ENCODE measurements around the gene SRPRB. TPM values are rescaled to one million over a fixed set of nuclear protein-coding genes. Genes with fewer than 3 reads are reported as not detected.
A peak's percentile ranks its signal among the peaks of the same experiment; 100 is the strongest.

Gene SRPRB
- total RNA-seq (2021; fragmentation: NEBNext Ultra II Directional; extraction: Animal tissue kit (Norgen Biotek cat#: 25700)), result 100 to 1,000 TPM in 3 of 6 experiments, 10 to 100 TPM in 3; 94.3 to 130 (median 99.4) TPM
- long read RNA-seq, partial matches to known transcripts, result 259 of 302 reads
- long read RNA-seq, other reads (novel, unspliced or antisense), result 42 of 302 reads

GRCh38 chr3:133805702-133806475, at the start of gene SRPRB:
TSS of gene SRPRB (plus strand) at chr3:133805815. CDS start at chr3:133805849, 34 bp downstream.
- Mint-ChIP-seq H3K27me3 (ENCODE audit: insufficient read depth) (peaks cover 3% of the 10 kb centered on the region; the same call in 1 of the 2 replicates), H3K36me3 (ENCODE audit: low read depth) (peaks cover 6% of the 10 kb centered on the region; the same call in 1 of the 2 replicates), H3K27ac (peak within 1 kb of the TSS; percentile 87), H3K4me3 (peak within 1 kb of the TSS; percentile 98), H3K9me3 (no peaks in the 10 kb centered on the region), H3K4me1 (ENCODE audit: low read depth) (peaks cover 25% of the 10 kb centered on the region)
- TF ChIP-seq, protein P1, sequence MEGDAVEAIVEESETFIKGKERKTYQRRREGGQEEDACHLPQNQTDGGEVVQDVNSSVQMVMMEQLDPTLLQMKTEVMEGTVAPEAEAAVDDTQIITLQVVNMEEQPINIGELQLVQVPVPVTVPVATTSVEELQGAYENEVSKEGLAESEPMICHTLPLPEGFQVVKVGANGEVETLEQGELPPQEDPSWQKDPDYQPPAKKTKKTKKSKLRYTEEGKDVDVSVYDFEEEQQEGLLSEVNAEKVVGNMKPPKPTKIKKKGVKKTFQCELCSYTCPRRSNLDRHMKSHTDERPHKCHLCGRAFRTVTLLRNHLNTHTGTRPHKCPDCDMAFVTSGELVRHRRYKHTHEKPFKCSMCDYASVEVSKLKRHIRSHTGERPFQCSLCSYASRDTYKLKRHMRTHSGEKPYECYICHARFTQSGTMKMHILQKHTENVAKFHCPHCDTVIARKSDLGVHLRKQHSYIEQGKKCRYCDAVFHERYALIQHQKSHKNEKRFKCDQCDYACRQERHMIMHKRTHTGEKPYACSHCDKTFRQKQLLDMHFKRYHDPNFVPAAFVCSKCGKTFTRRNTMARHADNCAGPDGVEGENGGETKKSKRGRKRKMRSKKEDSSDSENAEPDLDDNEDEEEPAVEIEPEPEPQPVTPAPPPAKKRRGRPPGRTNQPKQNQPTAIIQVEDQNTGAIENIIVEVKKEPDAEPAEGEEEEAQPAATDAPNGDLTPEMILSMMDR (IDR thresholded peaks at IDR 0.05), result 0 out of 2 replicates have a peak, but pooled peaks have one; percentile 5
- peak; percentile 90 for DNase-seq

DNA sequence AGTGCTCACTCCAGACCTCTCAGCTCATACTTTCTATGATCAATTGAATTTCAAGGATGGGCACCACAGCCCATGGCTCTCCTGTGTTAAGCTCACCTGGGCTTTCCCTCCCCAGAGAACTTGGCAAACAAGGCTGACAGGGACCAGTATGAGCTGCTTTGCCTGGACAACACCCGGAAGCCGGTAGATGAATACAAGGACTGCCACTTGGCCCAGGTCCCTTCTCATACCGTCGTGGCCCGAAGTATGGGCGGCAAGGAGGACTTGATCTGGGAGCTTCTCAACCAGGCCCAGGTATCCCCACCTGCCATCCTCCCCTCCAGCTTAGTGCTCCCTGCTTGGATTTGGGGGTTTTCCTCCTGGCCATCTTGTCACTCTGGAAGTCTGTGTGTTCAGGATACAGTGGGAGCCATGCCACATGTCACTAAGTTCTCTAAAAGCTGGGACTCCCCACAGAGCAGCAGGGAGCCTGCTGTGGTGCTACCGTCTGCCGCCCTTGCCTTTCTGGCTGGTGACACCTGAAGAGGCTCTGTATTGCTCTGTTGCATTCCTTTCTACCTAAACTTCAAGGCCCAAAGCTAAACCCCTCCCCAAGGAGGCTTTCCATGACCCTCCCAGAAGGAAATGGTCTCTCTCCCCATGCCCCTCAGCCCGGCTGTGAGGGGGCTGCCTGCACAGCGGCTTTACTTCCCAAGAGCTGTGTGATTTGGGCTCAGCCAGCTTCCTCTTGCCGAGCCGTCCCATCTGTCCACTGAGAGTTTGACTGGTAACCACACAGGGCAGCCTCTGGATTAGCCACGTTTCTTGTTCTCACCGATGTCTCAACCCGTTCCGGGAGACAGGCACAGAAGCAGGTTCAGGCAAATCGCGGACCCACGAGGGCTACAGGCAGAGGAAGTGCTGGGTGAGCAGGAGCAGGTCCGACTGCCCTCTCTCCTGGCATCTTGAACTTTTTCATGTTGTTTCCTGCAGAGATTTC, 48.6 kb upstream of the SRPRB start:
- H3K4me1 Mint-ChIP-seq (ENCODE audit: low read depth), result no peaks in the 10 kb centered on the region
- H3K36me3 Mint-ChIP-seq (ENCODE audit: low read depth), result no peaks in the 10 kb centered on the region
- TF ChIP-seq, protein P1 (IDR thresholded peaks at IDR 0.05), result no peak
- DNase-seq, result no peak
- H3K27me3 Mint-ChIP-seq (ENCODE audit: insufficient read depth), result peaks cover 18% of the 10 kb centered on the region
- H3K9me3 Mint-ChIP-seq, result no peaks in the 10 kb centered on the region
- no peak overlapping the region for H3K27ac Mint-ChIP-seq
- no peak overlapping the region for H3K4me3 Mint-ChIP-seq

DNA sequence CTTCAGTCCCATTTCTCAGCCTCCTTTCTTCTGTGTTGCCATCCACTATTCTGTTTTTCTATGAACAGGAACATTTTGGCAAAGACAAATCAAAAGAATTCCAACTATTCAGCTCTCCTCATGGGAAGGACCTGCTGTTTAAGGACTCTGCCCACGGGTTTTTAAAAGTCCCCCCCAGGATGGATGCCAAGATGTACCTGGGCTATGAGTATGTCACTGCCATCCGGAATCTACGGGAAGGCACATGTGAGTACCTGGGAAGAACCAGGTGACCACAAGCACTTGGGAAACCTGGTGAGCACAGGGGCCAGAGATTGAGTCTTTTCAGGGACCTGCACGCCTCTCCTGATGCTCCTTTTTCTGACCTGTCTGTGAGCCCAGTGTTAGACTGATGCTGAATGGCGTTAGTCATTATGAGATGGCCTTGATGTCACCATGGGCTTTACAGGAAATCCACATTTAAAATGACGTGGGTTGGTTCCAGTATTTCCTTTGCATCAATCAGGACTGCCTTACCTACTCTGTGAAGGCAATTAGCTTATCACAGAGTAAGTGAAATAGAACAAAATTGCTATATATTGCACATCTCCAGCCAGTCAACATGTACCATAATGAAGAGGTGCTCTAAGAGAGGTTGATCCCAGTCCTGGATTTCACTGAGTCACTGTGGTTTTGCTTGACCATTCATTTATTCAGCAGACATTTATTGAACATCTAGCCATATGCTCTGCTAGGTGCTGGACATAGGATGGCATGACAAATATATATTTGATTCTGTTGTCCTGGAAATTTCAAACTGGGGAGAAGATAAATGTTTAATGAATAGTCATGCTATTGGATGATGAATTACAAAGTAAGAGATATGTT, 47.7 kb upstream of the SRPRB start:
- Mint-ChIP-seq H3K9me3 (no peaks in the 10 kb centered on the region), H3K4me3 (no peak overlapping the region), H3K27me3 (ENCODE audit: insufficient read depth) (peaks cover 16% of the 10 kb centered on the region), H3K4me1 (ENCODE audit: low read depth) (no peaks in the 10 kb centered on the region), H3K27ac (no peak overlapping the region), H3K36me3 (ENCODE audit: low read depth) (no peaks in the 10 kb centered on the region)
- no peak for DNase-seq
- TF ChIP-seq, protein P1 (IDR thresholded peaks at IDR 0.05), result no peak

DNA sequence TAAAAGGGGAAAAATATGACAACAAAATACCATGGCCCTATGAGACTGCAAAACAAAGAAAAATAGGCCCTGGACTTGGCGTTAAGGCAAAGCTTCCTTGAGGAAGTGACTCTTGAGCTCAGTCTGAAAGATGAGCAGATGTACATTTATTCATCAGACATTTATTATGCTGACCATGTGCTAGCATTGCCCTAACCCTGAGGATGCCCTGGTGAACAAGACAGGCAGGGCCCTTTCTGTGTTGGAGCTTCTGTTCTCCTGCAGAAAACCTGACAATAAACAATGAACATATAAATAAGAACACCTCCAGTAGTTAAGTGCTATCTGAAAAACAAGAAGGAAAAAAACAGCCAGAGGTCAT, 47.1 kb upstream of the SRPRB start:
- DNase-seq, result no peak
- no peak overlapping the region for H3K4me3 Mint-ChIP-seq
- H3K36me3 Mint-ChIP-seq (ENCODE audit: low read depth), result no peaks in the 10 kb centered on the region
- peaks cover 13% of the 10 kb centered on the region for H3K27me3 Mint-ChIP-seq (ENCODE audit: insufficient read depth)
- TF ChIP-seq, protein P1 (IDR thresholded peaks at IDR 0.05), result no peak
- no peak overlapping the region for H3K27ac Mint-ChIP-seq
- H3K4me1 Mint-ChIP-seq (ENCODE audit: low read depth), result no peaks in the 10 kb centered on the region
- H3K9me3 Mint-ChIP-seq, result no peaks in the 10 kb centered on the region

Measured in HFFc6 (cell line).